ENCODE results near the gene ZFPL1.

ZFPL1 gene

DNA sequence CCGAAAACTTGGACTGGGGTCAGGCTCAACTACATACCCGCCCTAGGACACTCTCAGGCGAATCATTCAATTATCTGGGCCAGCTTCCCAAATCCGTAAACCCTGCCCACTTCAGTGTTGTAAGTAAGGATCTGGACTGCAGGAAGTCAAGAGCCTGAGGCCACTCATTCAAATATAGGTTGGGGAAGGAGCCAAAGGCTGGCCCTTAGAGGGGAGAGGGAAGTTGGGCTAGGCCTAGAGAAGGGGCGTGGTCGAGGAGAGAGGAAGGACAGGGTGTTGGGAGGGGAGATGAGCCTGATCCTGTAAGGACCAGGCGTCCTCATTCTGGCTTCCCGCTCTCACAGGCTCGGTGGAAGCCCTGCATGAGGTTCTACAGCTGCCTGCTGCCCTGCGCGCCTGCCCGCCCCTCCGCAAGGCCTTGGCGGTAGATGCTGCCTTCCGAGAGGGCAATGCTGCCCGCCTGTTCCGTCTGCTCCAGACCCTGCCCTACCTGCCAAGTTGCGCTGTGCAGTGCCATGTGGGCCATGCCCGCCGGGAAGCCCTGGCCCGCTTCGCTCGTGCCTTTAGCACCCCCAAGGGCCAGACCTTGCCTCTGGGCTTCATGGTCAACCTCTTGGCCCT, 40.0 kb upstream of the ZFPL1 start:
- TF ChIP-seq, protein P1, sequence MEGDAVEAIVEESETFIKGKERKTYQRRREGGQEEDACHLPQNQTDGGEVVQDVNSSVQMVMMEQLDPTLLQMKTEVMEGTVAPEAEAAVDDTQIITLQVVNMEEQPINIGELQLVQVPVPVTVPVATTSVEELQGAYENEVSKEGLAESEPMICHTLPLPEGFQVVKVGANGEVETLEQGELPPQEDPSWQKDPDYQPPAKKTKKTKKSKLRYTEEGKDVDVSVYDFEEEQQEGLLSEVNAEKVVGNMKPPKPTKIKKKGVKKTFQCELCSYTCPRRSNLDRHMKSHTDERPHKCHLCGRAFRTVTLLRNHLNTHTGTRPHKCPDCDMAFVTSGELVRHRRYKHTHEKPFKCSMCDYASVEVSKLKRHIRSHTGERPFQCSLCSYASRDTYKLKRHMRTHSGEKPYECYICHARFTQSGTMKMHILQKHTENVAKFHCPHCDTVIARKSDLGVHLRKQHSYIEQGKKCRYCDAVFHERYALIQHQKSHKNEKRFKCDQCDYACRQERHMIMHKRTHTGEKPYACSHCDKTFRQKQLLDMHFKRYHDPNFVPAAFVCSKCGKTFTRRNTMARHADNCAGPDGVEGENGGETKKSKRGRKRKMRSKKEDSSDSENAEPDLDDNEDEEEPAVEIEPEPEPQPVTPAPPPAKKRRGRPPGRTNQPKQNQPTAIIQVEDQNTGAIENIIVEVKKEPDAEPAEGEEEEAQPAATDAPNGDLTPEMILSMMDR (IDR thresholded peaks at IDR 0.05): no peak

DNA sequence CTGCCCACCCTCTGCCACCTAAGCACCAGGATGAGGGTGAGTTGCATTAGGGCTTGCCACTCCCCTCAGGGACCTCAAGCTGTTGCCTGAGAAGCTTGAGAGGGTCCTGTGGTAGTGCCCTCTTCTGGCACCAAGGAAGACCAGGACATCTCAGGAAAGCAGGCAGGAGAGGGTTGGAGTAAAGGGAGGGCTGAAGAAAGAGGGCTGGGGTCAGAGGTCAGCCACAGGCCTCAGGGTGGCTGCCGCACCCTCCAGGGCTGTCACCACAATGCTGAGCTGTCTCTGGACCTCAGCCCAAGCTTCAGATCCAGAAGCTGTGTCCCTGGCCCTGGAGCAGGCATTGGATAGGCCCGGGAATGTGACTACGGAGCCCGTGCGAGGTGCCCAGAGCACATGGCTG, 39.0 kb upstream of the ZFPL1 start:
- TF ChIP-seq, protein P1 (IDR thresholded peaks at IDR 0.05): no peak

DNA sequence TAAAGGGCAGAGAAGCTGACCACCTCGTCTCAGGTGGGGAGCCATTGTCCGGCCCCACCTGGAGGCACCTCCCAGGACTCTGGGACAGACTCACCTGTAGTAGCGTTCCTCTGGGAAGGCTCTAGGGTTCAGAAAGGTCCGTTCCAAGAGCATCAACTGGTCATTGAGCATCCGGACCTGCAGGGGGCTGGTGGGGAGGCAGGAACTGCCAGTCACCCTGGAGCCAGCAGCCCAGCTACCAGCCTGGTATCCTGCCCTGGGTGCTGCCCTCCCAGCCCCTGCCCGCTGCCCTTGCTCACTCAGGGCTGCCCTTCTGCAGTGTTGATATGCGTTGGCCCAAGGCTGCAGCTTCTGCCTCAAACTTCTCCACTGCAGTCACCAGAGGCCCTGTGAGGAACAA, 38.3 kb upstream of the ZFPL1 start:
- TF ChIP-seq, protein P1 (IDR thresholded peaks at IDR 0.05): no peak

DNA sequence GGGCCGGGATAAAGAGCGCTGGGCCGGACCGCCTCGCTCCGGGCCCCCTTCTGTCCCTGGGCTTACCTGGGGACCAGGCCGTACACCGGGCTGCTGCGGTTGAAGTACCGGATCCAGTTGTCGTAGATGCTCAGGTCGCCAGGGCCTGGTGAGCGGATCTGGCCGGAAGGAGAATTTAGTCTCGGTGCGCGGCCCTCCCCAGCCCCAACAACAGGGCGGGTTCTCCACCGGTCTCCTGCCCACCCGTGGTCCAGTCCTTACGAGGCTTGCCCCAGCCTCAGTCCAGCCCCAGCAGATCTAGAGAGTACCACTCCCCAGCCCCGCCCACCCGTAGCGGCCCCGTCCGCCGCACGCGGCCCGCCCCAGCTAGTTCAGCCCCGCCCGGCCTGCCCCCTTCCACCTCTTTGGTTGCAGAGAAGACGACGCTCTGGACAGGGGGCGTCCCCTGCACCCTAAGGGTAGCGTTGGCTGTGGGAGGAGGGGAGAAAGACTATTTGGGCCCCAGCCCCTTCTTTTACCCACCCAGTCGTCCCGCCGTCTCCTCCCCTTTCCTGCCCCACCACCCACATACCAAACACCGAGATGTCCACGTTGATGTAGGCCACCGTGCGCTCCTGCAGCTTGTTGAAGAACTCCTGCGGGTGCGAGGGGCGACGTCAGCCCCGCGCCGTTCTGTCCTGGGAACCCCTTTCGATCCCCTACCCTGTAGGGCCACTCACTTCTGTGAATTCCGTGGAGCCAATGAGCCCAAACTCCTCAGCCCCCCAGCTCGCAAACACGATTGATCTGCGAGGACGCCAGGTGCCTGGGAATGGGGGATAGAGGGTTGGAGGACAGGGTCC, 36.2 kb upstream of the ZFPL1 start:
- TF ChIP-seq, protein P1 (IDR thresholded peaks at IDR 0.05): no peak

DNA sequence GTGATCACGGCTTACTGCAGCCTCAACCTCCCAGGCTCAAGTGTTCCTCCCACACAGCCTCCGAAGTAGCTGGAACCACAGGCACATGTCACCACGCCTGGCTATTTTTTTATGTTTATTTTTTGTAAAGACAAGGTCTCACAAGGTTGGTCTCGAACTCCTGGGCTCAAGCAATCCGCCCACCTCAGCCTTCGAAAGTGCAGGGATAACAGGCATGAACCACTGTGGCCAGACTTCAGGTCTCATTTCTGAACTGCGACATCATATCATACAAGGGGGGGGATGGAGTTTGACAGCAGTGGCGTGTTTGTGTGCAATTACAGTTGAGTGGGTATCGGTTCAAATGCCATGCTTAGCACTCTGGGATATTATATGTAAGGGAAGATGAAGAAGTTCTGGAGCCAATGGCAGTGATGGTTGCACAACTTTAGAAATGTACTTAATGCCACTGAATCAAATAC, 32.6 kb upstream of the ZFPL1 start:
- TF ChIP-seq, protein P1 (IDR thresholded peaks at IDR 0.05): no peak

DNA sequence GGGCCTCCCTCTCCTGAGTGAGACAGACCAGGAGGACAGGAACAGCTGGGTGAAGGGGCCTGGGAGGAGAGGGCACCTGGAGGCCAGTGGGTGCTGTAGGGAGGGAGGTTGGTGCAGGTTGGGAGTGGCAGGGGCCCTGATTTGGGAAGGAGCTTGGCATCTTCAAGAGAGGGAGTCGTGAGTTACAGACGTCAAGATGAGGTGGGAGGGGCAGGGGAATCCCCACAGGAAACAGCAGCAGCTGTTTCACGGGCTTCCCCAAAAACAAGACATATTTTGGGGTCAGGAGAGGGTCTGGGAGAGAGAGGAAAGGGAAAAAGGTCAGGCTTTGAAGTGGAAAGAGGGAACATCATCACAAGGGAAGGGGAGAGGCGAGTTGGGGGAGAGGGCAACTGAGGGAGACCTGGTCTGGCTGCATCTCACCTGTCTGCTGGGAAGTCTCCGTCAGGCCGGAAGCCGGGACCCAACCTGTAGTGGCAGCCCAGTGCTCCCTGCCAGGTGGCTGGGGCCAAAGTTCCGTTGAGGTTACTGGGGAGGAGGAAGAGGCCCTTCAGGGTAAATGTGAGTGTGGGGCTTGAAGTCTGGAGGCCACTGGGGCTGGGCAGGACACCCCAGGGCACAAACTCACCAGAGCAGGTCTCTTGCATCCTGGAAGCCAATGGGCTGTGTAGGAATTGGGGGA, 30.1 kb upstream of the ZFPL1 start:
- TF ChIP-seq, protein P1 (IDR thresholded peaks at IDR 0.05): no peak

GRCh38 chr11:65055538-65055937, 28.5 kb upstream of the ZFPL1 start:
- TF ChIP-seq, protein P1 (IDR thresholded peaks at IDR 0.05): no peak

All from LNCAP (cell line).